T-helper 2 cell treated with Interferon-gamma antibody and Interleukin-4, amounts not matched to agents 100 ng/mL and 5 ng/mL, for 36 hours (primary cell): Measurements from ENCODE around the gene FRMD4A. TPM values are rescaled to one million over a fixed set of nuclear protein-coding genes. Genes with fewer than 3 reads are reported as not detected.

Source experiments
- intact Hi-C: fragments of 100-400 bp; cut with micrococcal nuclease; formaldehyde crosslinking; loops from one replicate; pipeline ENCODE4 v1.15.1; 2023
- total RNA-seq: library from RNA; stranded (reverse); gene quantifications from 2 replicates; pipeline ENCODE4 v1.2.3, GENCODE V29; 2022

Gene FRMD4A
- total RNA-seq, 1 donor from 2014 or later = 0.27 TPM

GRCh38 chr10:14022954-14023672 lies 307.6 kb downstream of the FRMD4A start:
- intact Hi-C loops = no loop called here

DNA sequence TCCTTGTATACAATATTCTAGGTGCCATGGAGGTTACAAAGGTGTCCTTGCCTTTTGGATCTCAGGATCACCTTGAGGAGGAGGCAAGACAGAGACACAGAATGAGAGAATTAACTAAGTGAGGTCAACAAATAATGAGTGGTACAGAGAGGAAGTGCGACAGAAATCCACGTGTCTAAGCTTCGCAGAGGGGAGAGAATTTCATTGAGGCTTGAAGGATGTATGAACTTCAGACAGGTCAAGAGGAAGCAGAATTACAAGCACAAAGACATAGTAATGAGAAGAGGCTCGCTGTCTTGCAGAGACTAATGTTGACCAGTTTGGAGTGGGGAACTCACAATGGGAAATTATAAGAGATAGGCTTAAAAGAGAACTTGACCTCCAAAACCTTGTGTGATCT lies 308.7 kb downstream of the FRMD4A start:
- intact Hi-C loops = no loop called here

GRCh38 chr10:14020037-14020664 lies 310.6 kb downstream of the FRMD4A start:
- intact Hi-C loops = no loop called here

DNA sequence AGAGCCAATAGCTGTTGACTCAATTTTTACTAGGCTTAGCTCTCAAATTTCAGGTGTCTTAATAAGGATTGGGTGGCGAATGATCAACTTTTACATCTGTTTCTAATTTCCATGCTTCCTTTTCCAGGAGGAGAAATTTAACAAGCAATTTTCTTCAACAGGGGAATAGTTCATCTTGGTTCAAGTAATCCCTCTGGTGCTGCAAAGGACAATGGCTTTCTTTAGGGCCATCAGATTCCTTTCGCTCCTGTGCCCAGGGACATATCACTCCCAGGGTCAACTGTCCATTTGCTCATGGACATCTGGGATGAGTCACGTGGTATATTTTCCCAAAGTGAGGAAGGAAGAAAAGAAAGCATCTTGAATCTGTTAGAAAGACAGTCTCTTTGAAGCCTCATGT lies 313.3 kb downstream of the FRMD4A start:
- intact Hi-C loops = no loop called here

DNA sequence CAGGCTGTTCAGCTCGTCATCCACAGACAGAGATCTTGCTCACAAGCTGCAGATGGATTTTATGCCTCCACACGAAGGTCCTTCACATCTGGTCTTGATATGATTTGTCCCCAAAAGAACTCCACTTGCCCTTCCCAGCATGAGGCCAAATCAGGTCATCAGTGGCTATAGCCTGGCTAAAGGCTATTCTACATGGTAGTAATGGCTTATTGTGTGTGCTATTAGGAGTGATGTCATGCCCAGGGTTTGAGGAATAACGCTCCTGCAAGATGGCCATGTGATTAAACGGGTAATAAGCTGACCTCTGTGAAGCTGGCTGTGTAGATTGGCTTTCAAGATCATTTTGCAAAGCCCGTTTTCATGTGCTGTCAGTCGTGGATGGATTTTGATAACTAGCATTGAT lies 313.8 kb downstream of the FRMD4A start:
- intact Hi-C loops = no loop called here

DNA sequence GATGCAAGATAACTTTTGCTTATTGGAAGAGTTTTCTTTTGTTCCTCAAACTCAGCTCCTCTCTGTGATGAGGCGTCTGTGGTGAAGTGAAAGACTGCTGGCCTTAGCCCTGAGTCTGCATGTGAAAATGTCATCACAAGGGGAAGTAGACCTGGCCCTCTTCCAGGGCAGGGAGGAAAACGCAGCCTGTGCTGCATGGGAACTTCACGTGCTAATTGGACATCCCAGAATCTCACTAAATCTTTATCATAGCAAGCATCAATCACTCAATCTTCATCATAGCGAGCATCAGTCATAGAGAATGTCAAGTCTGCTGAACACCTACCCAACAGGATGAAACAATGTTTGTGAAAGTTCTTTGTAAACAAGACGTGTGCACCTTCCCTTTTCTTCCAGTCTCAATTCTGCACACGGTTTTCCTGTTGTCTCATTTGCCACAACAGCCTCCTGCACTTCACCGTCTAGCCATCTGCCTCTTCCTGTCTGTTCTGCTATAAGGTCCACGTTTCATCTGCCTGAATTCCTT lies 314.6 kb downstream of the FRMD4A start:
- intact Hi-C loops = no loop called here

DNA sequence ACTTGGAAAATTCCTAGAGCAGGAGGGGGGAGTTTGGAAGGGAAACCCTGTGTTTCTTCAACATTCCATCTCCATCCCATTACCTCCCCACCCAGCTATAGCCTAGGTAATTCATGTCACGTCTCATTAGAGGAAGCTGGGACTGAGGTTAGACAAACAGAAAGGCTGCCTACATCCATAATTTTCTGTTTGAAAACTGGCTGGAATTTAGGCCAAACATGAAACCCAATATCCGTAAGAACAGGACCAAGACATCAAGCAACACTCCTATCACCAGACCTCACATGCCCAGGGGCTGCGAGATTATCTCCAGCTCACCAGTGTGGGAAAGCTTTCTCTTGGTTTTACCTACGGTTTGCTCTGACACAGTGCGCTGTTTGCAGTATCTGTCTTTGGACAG lies 316.3 kb downstream of the FRMD4A start:
- intact Hi-C loops = no loop called here

- intact Hi-C loops = no loop called here
These were observed 319.8 kb downstream of the FRMD4A start for GRCh38 chr10:14010769-14011574.

- intact Hi-C loops = no loop called here
These were observed 320.6 kb downstream of the FRMD4A start for GRCh38 chr10:14010101-14010558.

GRCh38 chr10:14009371-14010100 lies 321.2 kb downstream of the FRMD4A start:
- intact Hi-C loops = loop anchor here (1.0 kb wide), 1 partner anchor 176 kb away; no protein-coding TSS in a partner anchor

DNA sequence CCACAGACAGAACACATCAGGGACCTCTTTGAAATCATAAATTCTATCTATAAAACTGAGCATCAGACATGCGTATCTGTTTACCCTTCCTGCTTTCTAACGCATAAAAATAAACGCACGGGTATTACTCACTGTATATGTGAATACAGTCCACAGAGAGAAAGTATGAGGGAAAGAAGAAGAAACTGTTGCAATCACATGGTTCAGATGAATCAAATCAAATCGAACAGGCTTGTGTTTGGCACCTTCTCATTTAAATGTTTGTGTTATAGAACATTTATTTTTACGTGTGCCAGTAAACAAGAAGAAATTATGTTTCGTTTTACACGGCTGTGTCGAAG lies 322.0 kb downstream of the FRMD4A start:
- intact Hi-C loops = loop anchor here (1.0 kb wide), 1 partner anchor 177 kb away; no protein-coding TSS in a partner anchor

DNA sequence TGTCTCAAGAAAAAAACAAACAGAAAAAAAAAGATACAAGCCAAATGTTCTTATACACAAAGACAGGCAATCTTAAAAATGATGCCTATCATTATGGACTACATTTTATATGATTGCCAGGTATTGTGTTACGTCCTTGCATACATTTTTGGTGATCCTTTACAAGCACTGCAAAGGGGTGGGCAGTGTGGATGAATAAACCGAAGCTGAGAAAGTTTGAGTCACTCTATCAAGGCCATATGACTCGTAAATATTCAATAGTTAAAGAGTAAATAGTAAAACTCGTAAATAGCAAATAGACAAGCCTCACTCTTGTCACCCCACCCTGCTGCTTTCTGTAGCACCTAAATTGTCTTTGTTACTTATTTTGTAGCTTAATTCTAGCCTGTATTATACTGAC lies 326.2 kb downstream of the FRMD4A start:
- intact Hi-C loops = no loop called here

GRCh38 chr10:14003517-14004184 lies 327.1 kb downstream of the FRMD4A start:
- intact Hi-C loops = no loop called here

DNA sequence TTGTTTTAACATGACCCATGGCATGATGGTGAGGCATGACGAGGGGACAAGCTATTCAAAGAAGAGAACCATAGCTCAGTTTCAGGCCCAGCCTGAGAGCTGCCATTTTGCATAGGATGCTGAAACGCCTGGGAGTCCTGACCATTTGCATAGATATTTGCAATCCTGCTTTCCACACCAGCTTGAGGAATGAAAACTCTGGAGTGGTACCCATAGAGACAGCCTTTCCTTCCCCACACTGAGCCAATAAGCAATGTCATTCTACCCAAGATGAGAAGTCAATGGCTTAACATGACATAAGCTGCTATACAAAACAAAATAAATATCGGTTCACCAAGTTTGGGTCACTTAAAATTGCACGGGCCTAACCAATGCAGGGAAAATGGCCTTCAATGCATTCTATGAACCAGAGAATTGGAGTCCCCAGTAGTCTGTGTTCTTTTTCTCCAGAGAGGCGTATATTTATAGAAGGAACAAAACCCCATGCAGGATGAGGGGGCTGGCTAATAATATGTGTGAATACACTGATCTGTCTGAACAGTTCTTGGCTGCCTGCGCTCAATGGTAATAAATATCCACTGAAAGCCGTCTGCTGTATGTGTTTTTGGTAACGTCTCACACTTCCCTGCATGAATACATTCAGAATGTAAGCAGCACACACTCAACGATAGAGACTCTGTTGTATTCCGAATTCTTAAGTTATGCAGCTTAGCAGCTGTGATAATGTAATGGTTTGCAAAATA lies 329.3 kb downstream of the FRMD4A start:
- intact Hi-C loops = no loop called here

- intact Hi-C loops = no loop called here
These were observed 332.4 kb downstream of the FRMD4A start for GRCh38 chr10:13998163-13998835.

GRCh38 chr10:13997650-13998049 lies 333.1 kb downstream of the FRMD4A start:
- intact Hi-C loops = no loop called here

- intact Hi-C loops = no loop called here
These were observed 335.8 kb downstream of the FRMD4A start for GRCh38 chr10:13994932-13995331.

GRCh38 chr10:13993673-13994089 lies 337.0 kb downstream of the FRMD4A start:
- intact Hi-C loops = no loop called here

DNA sequence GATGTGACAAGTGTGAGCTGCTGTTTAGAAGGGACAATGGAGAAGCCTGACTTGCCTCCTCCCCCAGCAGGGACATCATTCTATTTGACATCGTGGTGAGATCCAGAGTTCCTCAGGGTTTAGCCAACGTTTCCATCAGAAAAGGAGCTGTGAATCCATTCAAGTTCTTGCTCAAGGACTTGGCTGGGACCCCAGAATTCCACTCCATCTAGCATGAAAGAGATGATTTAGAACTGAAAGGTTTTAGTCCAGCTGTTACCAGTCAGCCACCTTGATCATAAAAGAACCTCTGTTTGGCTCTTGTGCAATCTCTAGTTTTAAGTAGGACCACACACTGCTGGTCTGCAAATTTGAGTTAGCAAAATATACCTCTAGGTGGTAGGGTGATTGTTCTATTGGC lies 337.6 kb downstream of the FRMD4A start:
- intact Hi-C loops = no loop called here
